Endodermal cell (in vitro differentiated cells): Measurements from ENCODE around the gene MAPK1. TPM values are rescaled to one million over a fixed set of nuclear protein-coding genes. Genes with fewer than 3 reads are reported as not detected.
A peak's percentile ranks its signal among the peaks of the same experiment; 100 is the strongest.
"Not testable (repeated sequence)": the region's sequence is repeated elsewhere in the genome, so short reads cannot be mapped to it uniquely, and the experiment has no call there.

ENCODE experiments used
- DNase-seq: peaks from one replicate; pipeline ENCODE4 v3.0.0-alpha.2; 2017
- H3K27ac ChIP-seq: 2 replicates; pipeline ENCODE4 v1.5.1; 2013; ENCODE audit warnings: mild to moderate bottlenecking, low read depth, low read length, moderate library complexity
- H3K27me3 ChIP-seq: 2 replicates; pipeline ENCODE4 v1.6.1; 2013; ENCODE audit warnings: mild to moderate bottlenecking, low read length, moderate library complexity; ENCODE audit not compliant: insufficient read depth, control insufficient read depth, poor library complexity, severe bottlenecking
- H3K36me3 ChIP-seq: 2 replicates; pipeline ENCODE4 v1.7.0; 2013; ENCODE audit warnings: mild to moderate bottlenecking, low read length, moderate library complexity; ENCODE audit not compliant: control insufficient read depth, insufficient read depth
- H3K4me1 ChIP-seq: one replicate; pipeline ENCODE4 v1.7.0; 2013; ENCODE audit warnings: low read length; ENCODE audit not compliant: control insufficient read depth, insufficient read depth
- H3K4me3 ChIP-seq: 2 replicates; pipeline ENCODE4 v1.5.1; 2013; ENCODE audit warnings: mild to moderate bottlenecking, low read length, moderate library complexity
- H3K9ac ChIP-seq: 2 replicates; pipeline ENCODE4 v1.6.1; 2013; ENCODE audit warnings: mild to moderate bottlenecking, low read length, moderate library complexity; ENCODE audit not compliant: poor library complexity, severe bottlenecking; ENCODE audit errors: extremely low read depth
- H3K9me3 ChIP-seq: 2 replicates; pipeline ENCODE4 v1.6.1; 2013; ENCODE audit warnings: mild to moderate bottlenecking, low read length, moderate library complexity; ENCODE audit not compliant: control insufficient read depth
- H3K27ac Mint-ChIP-seq: 2 replicates; pipeline ENCODE4 v1.8.0; 2020; ENCODE audit warnings: mixed read lengths
- H3K27me3 Mint-ChIP-seq: 2 replicates; pipeline ENCODE4 v1.8.0; 2021; ENCODE audit warnings: mild to moderate bottlenecking, mixed read lengths; ENCODE audit not compliant: insufficient read depth
- H3K36me3 Mint-ChIP-seq: 2 replicates; pipeline ENCODE4 v1.8.0; 2020; ENCODE audit warnings: low read depth, mixed read lengths
- H3K4me1 Mint-ChIP-seq: 2 replicates; pipeline ENCODE4 v1.8.0; 2020; ENCODE audit warnings: mixed read lengths
- H3K4me3 Mint-ChIP-seq: 2 replicates; pipeline ENCODE4 v1.8.0; 2020; ENCODE audit warnings: mild to moderate bottlenecking, moderate library complexity, mixed read lengths
- H3K9me3 Mint-ChIP-seq: 2 replicates; pipeline ENCODE4 v1.8.0; 2020; ENCODE audit warnings: mild to moderate bottlenecking, mixed read lengths
- CTCF ChIP-seq: fragments of 200-600 bp; sonication (generic); conservative IDR thresholded peaks from 2 replicates; pipeline ENCODE4 v1.5.0; 2021; ENCODE audit warnings: antibody characterized with exemption, mild to moderate bottlenecking
- WGBS, 2 experiments: methylation state at CpG; one replicate each; pipeline versions ENCODE4 v1.1.5 to v1.1.7; 2013; ENCODE audit warnings: missing lambda C conversion rate in 2 of 2, mixed read lengths in 1 of 2; ENCODE audit not compliant: insufficient coverage in 1 of 2, insufficient read length in 1 of 2; 5-methylcytosine and 5-hydroxymethylcytosine counted together
- total RNA-seq, 2 donors: library from RNA; stranded (reverse); fragmentation: NEBNext Ultra II Directional in 1 of 2; extraction: Animal tissue kit (Norgen Biotek cat#: 25700) in 1 of 2; gene quantifications; 2 replicates in 1 of 2; 3 replicates in 1 of 2; pipeline ENCODE4 v1.2.1, GENCODE V29; 2021

The MAPK1 gene
- total RNA-seq, 2 donors from 2014 or later = 76.8 to 78.6 TPM

DNA sequence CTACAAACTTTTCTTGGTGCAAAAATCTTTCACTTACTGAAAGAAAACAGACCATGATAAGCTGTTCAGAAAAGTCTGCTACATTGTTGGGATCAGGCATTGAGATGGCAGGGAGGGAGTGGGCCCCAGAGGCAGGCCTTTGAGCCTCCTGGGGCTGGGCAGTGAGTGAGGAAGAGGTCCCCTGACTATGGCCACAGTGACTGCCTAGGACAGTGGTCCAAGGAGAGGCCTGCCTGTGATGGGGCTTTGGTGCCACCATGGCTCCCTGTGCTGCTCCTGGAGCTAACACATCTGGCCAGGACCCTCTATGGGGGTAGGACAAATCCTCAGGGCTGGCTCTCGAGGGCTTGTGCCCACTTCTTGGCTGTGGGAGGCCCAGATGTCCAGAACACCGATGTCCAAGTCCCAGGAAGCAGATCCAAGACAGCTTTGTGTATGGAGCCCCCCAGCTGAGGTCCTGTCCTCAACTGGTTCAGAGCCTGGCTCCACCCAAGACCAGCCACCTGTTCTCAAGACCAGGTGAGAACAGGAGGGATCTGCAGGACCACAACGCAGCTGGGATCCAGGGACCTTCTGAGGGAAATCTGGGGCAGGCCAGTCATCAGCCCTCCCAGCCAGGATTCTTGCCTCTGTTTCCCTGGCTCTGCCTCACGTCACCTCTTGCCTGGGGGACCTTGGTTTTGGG, 48.3 kb upstream of the MAPK1 start:
- peak; percentile 37 for DNase-seq
- H3K9me3 Mint-ChIP-seq = no peaks in the 10 kb centered on the region
- no peaks in the 10 kb centered on the region for H3K27me3 ChIP-seq
- H3K4me1 ChIP-seq = no peaks in the 10 kb centered on the region
- peaks cover 2% of the 10 kb centered on the region for H3K36me3 Mint-ChIP-seq
- 90 to 92% methylated on average over 3 to 4 of the region's 4 CpGs for WGBS, 2 experiments
- H3K4me3 Mint-ChIP-seq = no peak overlapping the region
- no peak overlapping the region for H3K27ac ChIP-seq
- no peak overlapping the region for H3K27ac Mint-ChIP-seq
- no peaks in the 10 kb centered on the region for H3K27me3 Mint-ChIP-seq
- no peaks in the 10 kb centered on the region for H3K9me3 ChIP-seq
- TF ChIP-seq CTCF = no peak
- no peak overlapping the region for H3K9ac ChIP-seq
- H3K36me3 ChIP-seq = no peaks in the 10 kb centered on the region
- H3K4me1 Mint-ChIP-seq = peaks cover 13% of the 10 kb centered on the region
- H3K4me3 ChIP-seq = no peak overlapping the region

- not testable (repeated sequence) for DNase-seq, H3K27ac ChIP-seq, H3K9me3 Mint-ChIP-seq, H3K36me3 ChIP-seq, H3K9ac ChIP-seq, H3K4me1 ChIP-seq, H3K27ac Mint-ChIP-seq, H3K27me3 ChIP-seq, H3K4me3 ChIP-seq, H3K4me3 Mint-ChIP-seq, H3K27me3 Mint-ChIP-seq, H3K9me3 ChIP-seq, H3K36me3 Mint-ChIP-seq
- peaks cover 13% of the 10 kb centered on the region for H3K4me1 Mint-ChIP-seq
- 92 to 93% methylated on average over 4 to 6 of the region's 8 CpGs for WGBS, 2 experiments
These were observed 46.7 kb upstream of the MAPK1 start for GRCh38 chr22:21914033-21914642.

- not testable (repeated sequence) for H3K4me1 Mint-ChIP-seq, H3K36me3 Mint-ChIP-seq, H3K27me3 ChIP-seq, DNase-seq, H3K27ac ChIP-seq, H3K4me3 ChIP-seq, H3K36me3 ChIP-seq, H3K4me3 Mint-ChIP-seq, H3K9me3 Mint-ChIP-seq, H3K9me3 ChIP-seq, H3K27me3 Mint-ChIP-seq, H3K4me1 ChIP-seq, H3K9ac ChIP-seq, H3K27ac Mint-ChIP-seq
- WGBS, 2 experiments = 83 to 91% methylated on average over 1 to 4 of the region's 4 CpGs
These were observed 42.9 kb upstream of the MAPK1 start for GRCh38 chr22:21910367-21910766.

DNA sequence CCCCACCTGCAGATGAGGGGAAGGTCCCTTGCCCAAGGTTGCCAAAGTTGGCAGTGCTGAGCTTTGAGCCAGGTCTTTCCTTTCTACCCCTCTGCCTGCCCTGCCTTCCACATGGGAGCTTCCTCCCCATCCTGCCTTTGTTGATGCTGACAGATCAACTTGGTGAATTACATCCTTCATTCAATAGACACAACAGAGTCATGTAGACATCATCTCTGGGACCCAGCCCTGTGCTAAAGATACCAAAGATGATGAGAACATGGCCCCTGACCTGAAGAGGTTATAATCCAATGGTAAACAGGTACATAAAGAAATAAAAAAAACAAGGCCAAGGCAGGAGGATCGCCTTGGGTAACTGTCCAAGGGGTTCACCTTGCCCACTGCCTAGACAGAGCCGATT, 42.4 kb upstream of the MAPK1 start:
- Mint-ChIP-seq H3K27ac (no peak overlapping the region), H3K4me1 (no peaks in the 10 kb centered on the region), H3K9me3 (no peaks in the 10 kb centered on the region), H3K27me3 (peaks cover 7% of the 10 kb centered on the region), H3K4me3 (no peak overlapping the region), H3K36me3 (no peaks in the 10 kb centered on the region)
- no peak overlapping the region for H3K9ac ChIP-seq
- no peaks in the 10 kb centered on the region for H3K27me3 ChIP-seq
- no peaks in the 10 kb centered on the region for H3K36me3 ChIP-seq
- no peak overlapping the region for H3K27ac ChIP-seq
- H3K4me3 ChIP-seq = no peak overlapping the region
- no peak for DNase-seq
- no peaks in the 10 kb centered on the region for H3K4me1 ChIP-seq
- WGBS, 2 experiments = 87 to 94% methylated on average over 2 of the region's 2 CpGs
- no peak for TF ChIP-seq CTCF
- no peaks in the 10 kb centered on the region for H3K9me3 ChIP-seq
